HepG2 (cell line): ENCODE data around the gene ZNF189. TPM values are rescaled to one million over a fixed set of nuclear protein-coding genes. Genes with fewer than 3 reads are reported as not detected.

ENCODE experiments used
- ATAC-seq: fragments of 200-7000 bp; cut with Tn5 transposase; 3 replicates; pipeline ENCODE4 v1.9.1; 2020; ENCODE audit warnings: mild to moderate bottlenecking, moderate library complexity
- BruUV-seq: library from RNA; stranded (reverse); fragments of 400-500 nt; replicated peaks from 2 replicates; lab custom pipeline; 2021; lab: Mats Ljungman, UMichigan
- CTCF ChIA-PET: fragments of 300-600 bp; formaldehyde crosslinking; extraction: SDS; loops from one replicate; lab custom pipeline; 2021; ENCODE audit warnings: low total read pairs, inconsistent platforms, low intra/inter-chr PET ratio; lab: Yijun Ruan, JAX
- POLR2A ChIA-PET: fragments of 350-600 bp; sonication (Branson Sonifier 250); formaldehyde crosslinking; loops from one replicate; lab custom pipeline; 2020; ENCODE audit warnings: antibody characterized with exemption, inconsistent platforms; lab: Yijun Ruan, JAX
- DNase-seq: peaks from one replicate; pipeline ENCODE4 v3.0.0-alpha.2; 2015; ENCODE audit warnings: low spot score
- FAIRE-seq: peaks from 3 replicates; lab custom pipeline; 2011; peaks lifted over from hg19 to GRCh38; lab: Jason Lieb, UNC
- H2AFZ ChIP-seq: one replicate; pipeline ENCODE4 v1.6.1; 2011; ENCODE audit warnings: low read length, inconsistent platforms
- H3K27ac ChIP-seq: fragments of 300-600 bp; 3 replicates; pipeline ENCODE4 v1.8.0; 2011; ENCODE audit warnings: mixed run types, mild to moderate bottlenecking, mixed read lengths, low read length, inconsistent platforms; ENCODE audit not compliant: insufficient read depth; ENCODE audit errors: extremely low read length
- H3K27me3 ChIP-seq, 2 experiments: fragments of 200-600 bp in 1 of 2; 2 replicates in 1 of 2; 3 replicates in 1 of 2; pipeline versions ENCODE4 v1.6.0 to v1.8.0; 2011; ENCODE audit warnings: low read length in 2 of 2, mild to moderate bottlenecking in 2 of 2, moderate library complexity in 2 of 2, inconsistent platforms in 1 of 2; ENCODE audit not compliant: insufficient read depth in 2 of 2, control insufficient read depth in 1 of 2
- H3K36me3 ChIP-seq, 2 experiments: fragments of 200-600 bp in 1 of 2; replicated peaks in 1 of 2; 2 replicates in 1 of 2; 3 replicates in 1 of 2; pipeline versions ENCODE4 v1.5.1 to v1.8.0; 2011; ENCODE audit warnings: low read length in 2 of 2, inconsistent platforms in 1 of 2; ENCODE audit not compliant: insufficient read depth in 2 of 2, control insufficient read depth in 1 of 2
- H3K4me1 ChIP-seq: 2 replicates; pipeline ENCODE4 v1.5.1; 2012; ENCODE audit warnings: low read length, inconsistent platforms; ENCODE audit not compliant: insufficient read depth
- H3K4me2 ChIP-seq: 2 replicates; pipeline ENCODE4 v1.6.0; 2011; ENCODE audit warnings: low read depth, low read length, inconsistent platforms
- H3K4me3 ChIP-seq, 3 experiments: fragments of 200-600 bp in 1 of 3; sonication (generic), shearing (Covaris generic) in 1 of 3; replicated peaks in 1 of 3; 2 replicates each; pipeline ENCODE4 v1.5.1; 2011 to 2016; ENCODE audit warnings: low read length in 3 of 3, inconsistent platforms in 2 of 3, low read depth in 2 of 3, mild to moderate bottlenecking in 2 of 3, control low read depth in 1 of 3, mixed read lengths in 1 of 3; ENCODE audit not compliant: insufficient read depth in 1 of 3
- H3K79me2 ChIP-seq: one replicate; pipeline ENCODE4 v1.6.1; 2011; ENCODE audit warnings: low read length, inconsistent platforms; ENCODE audit not compliant: insufficient read depth
- H3K9ac ChIP-seq: 2 replicates; pipeline ENCODE4 v1.6.0; 2011; ENCODE audit warnings: mild to moderate bottlenecking, low read depth, low read length, inconsistent platforms; ENCODE audit not compliant: insufficient read depth
- H3K9me3 ChIP-seq: 2 replicates; pipeline ENCODE4 v1.5.1; 2012; ENCODE audit warnings: mild to moderate bottlenecking, low read length
- H4K20me1 ChIP-seq: 2 replicates; pipeline ENCODE4 v1.6.0; 2011; ENCODE audit warnings: inconsistent platforms, mild to moderate bottlenecking, low read length, moderate library complexity; ENCODE audit not compliant: insufficient read depth
- ASH2L ChIP-seq: fragments of 300-600, 200-600 bp; sonication (generic); IDR thresholded peaks from 2 replicates; pipeline ENCODE4 v1.7.0; 2017; ENCODE audit warnings: low read depth, mild to moderate bottlenecking, moderate library complexity, mixed read lengths, low read length; ENCODE audit not compliant: insufficient read length
- ATM ChIP-seq: fragments of 450-650 bp; IDR thresholded peaks from 2 replicates; pipeline ENCODE4 v1.7.1; 2017; ENCODE audit warnings: mild to moderate bottlenecking, borderline replicate concordance
- E2F5 ChIP-seq: sonication (generic); formaldehyde crosslinking; conservative IDR thresholded peaks from 2 replicates; pipeline ENCODE4 v1.4.0; 2020; ENCODE audit warnings: missing genetic modification reagents
- FOXO4 ChIP-seq: sonication (generic); formaldehyde crosslinking; conservative IDR thresholded peaks from 2 replicates; pipeline ENCODE4 v1.8.1; 2023; ENCODE audit warnings: missing genetic modification reagents
- GFI1 ChIP-seq: sonication (generic); formaldehyde crosslinking; IDR thresholded peaks from 2 replicates; pipeline ENCODE4 v1.5.0; 2020; ENCODE audit warnings: missing genetic modification reagents, mild to moderate bottlenecking, borderline replicate concordance
- KAT8 ChIP-seq: IDR thresholded peaks from 2 replicates; pipeline ENCODE4 v1.6.1; 2016; ENCODE audit warnings: missing genetic modification reagents, missing compliant biosample characterization
- KDM2A ChIP-seq: sonication (generic); formaldehyde crosslinking; IDR thresholded peaks from 2 replicates; pipeline ENCODE4 v1.4.0; 2020; ENCODE audit warnings: low read depth, missing genetic modification reagents, borderline replicate concordance
- MED13 ChIP-seq: sonication (generic); formaldehyde crosslinking; IDR thresholded peaks from 2 replicates; pipeline ENCODE4 v1.5.0; 2020; ENCODE audit warnings: missing genetic modification reagents
- MNT ChIP-seq: fragments of 450-650 bp; IDR thresholded peaks from 2 replicates; pipeline ENCODE4 v1.6.1; 2016
- RELA ChIP-seq: sonication (generic); formaldehyde crosslinking; IDR thresholded peaks from 2 replicates; pipeline ENCODE4 v1.4.0; 2020; ENCODE audit warnings: missing genetic modification reagents
- THYN1 ChIP-seq: sonication (generic); formaldehyde crosslinking; IDR thresholded peaks from 2 replicates; pipeline ENCODE4 v1.8.1; 2023; ENCODE audit warnings: low read depth, mild to moderate bottlenecking, moderate library complexity, missing genetic modification reagents, borderline replicate concordance
- TRAFD1 ChIP-seq: sonication (generic); formaldehyde crosslinking; IDR thresholded peaks from 2 replicates; pipeline ENCODE4 v1.5.1; 2020; ENCODE audit warnings: missing genetic modification reagents, mild to moderate bottlenecking, borderline replicate concordance
- ZFP36L1 ChIP-seq: sonication (generic); formaldehyde crosslinking; IDR thresholded peaks from 2 replicates; pipeline ENCODE4 v1.8.0; 2022; ENCODE audit warnings: mild to moderate bottlenecking, missing genetic modification reagents, moderate library complexity
- ZKSCAN1 ChIP-seq: fragments of 150-350 bp; IDR thresholded peaks from 2 replicates; pipeline ENCODE4 v1.6.1; 2014; ENCODE audit warnings: low read length
- ZMAT3 ChIP-seq: sonication (generic); formaldehyde crosslinking; conservative IDR thresholded peaks from 2 replicates; pipeline ENCODE4 v1.7.0; 2021; ENCODE audit warnings: missing genetic modification reagents
- ZNF432 ChIP-seq: sonication (generic); formaldehyde crosslinking; IDR thresholded peaks from 2 replicates; pipeline ENCODE4 v1.5.0; 2020; ENCODE audit warnings: missing genetic modification reagents, mild to moderate bottlenecking, borderline replicate concordance
- ZNF564 ChIP-seq: sonication (generic); formaldehyde crosslinking; IDR thresholded peaks from 2 replicates; pipeline ENCODE4 v1.8.1; 2023; ENCODE audit warnings: mild to moderate bottlenecking, missing genetic modification reagents
- ZNF816 ChIP-seq: sonication (generic); formaldehyde crosslinking; IDR thresholded peaks from 2 replicates; pipeline ENCODE4 v1.8.0; 2022; ENCODE audit warnings: missing genetic modification reagents, mild to moderate bottlenecking, borderline replicate concordance
- in situ Hi-C: cut with HindIII; loops from 2 replicates; pipeline ENCODE4 v1.10.0; 2017; ENCODE audit warnings: low pct_unique_long_range_greater_than_20kb; ENCODE audit not compliant: extremely low pct_ligation_motif_present
- intact Hi-C: fragments of 100-400 bp; cut with micrococcal nuclease; formaldehyde crosslinking; loops from one replicate; pipeline ENCODE4 v1.10.0; 2022; ENCODE audit not compliant: unreplicated experiment
- polyA plus RNA-seq, 8 experiments: library from polyadenylated mRNA; depleted of rRNA in 3 of 8; stranded (reverse) in 7 of 8; unstranded in 1 of 8; fragments of >200 nt; fragmentation: Illumina TruSeq in 4 of 8; extraction: Trizol in 4 of 8; gene quantifications; 2 replicates each; pipeline versions ENCODE4 v1.2.1 to v1.2.3, GENCODE V29; 2011 to 2016; ENCODE audit warnings: low read depth in 4 of 8, missing spikeins in 1 of 8, mixed read lengths in 1 of 8; ENCODE audit not compliant: insufficient read depth in 1 of 8
- total RNA-seq, 5 experiments: library from RNA; depleted of rRNA; stranded (reverse); fragments of >200 nt; fragmentation: Illumina TruSeq; extraction: Trizol; gene quantifications; 2 replicates each; pipeline ENCODE4 v1.2.3, GENCODE V29; 2016; ENCODE audit warnings: low read depth in 1 of 5

Gene ZNF189
- total and polyA plus RNA-seq, 2 of the 13 experiments (the other 11 are each of a cell fraction or from before 2014, with no cell fraction given): 8.4 to 50.0 TPM

- intact Hi-C loops (no loop called here), in situ Hi-C loops (no loop called here)
- CTCF ChIA-PET: no interaction called here
These were observed 38.0 kb upstream of the ZNF189 start for GRCh38 chr9:101360647-101361046.

More at GRCh38 chr9:101360647-101361046, 38.0 kb upstream of the ZNF189 start:
- ATAC-seq: no peak
- H3K9me3 ChIP-seq: no peaks in the 10 kb centered on the region
- no peak for FAIRE-seq
- H3K27ac ChIP-seq: no peak overlapping the region
- no peak overlapping the region for H3K4me2 ChIP-seq
- no peaks in the 10 kb centered on the region for H4K20me1 ChIP-seq
- no TSS peak for BruUV-seq
- H3K36me3 ChIP-seq: no peaks in the 10 kb centered on the region
- no peak overlapping the region for H3K9ac ChIP-seq
- H2AFZ ChIP-seq: no peak overlapping the region
- DNase-seq: no peak
- POLR2A ChIA-PET: no interaction called here
- H3K4me1 ChIP-seq: peaks cover 72% of the 10 kb centered on the region
- no peak overlapping the region for H3K4me3 ChIP-seq
- no peaks in the 10 kb centered on the region for H3K79me2 ChIP-seq
- H3K27me3 ChIP-seq: no peaks in the 10 kb centered on the region
- TF ChIP-seq RELA (CRISPR knock-in tag): no peak
- TF ChIP-seq E2F5 (CRISPR knock-in tag): no peak
- no peak for TF ChIP-seq THYN1
- no peak for TF ChIP-seq ASH2L
- TF ChIP-seq ZKSCAN1: no peak
- 0 out of 2 replicates have a peak, but pooled peaks have one; percentile 22 for TF ChIP-seq TRAFD1
- 0 out of 2 replicates have a peak, but pooled peaks have one; percentile 51 for TF ChIP-seq FOXO4
- no peak for TF ChIP-seq ZNF564 (CRISPR knock-in tag)
- no peak for TF ChIP-seq ZNF432 (CRISPR knock-in tag)
- TF ChIP-seq KDM2A (CRISPR knock-in tag): no peak
- TF ChIP-seq ZNF816 (CRISPR knock-in tag): no peak
- TF ChIP-seq ZFP36L1 (CRISPR knock-in tag): 0 out of 2 replicates have a peak, but pooled peaks have one; percentile 24
- TF ChIP-seq ATM: no peak
- no peak for TF ChIP-seq ZMAT3 (CRISPR knock-in tag)
- TF ChIP-seq KAT8: no peak
- TF ChIP-seq MNT: no peak
- TF ChIP-seq GFI1 (CRISPR knock-in tag): no peak
- no peak for TF ChIP-seq MED13 (CRISPR knock-in tag)
